GM11168 (cell line): ENCODE measurements around the gene DPF1.

Experiments
- in situ Hi-C: fragments of 300-500 bp; cut with MboI; formaldehyde crosslinking; loops from one replicate; pipeline ENCODE4 v1.12.0; 2022; ENCODE audit warnings: low sequenced_read_pairs; ENCODE audit not compliant: unreplicated experiment

DPF1 gene

GRCh38 chr19:38250821-38251563 is 27.0 kb upstream of the DPF1 start:
- in situ Hi-C loops = no loop called here

DNA sequence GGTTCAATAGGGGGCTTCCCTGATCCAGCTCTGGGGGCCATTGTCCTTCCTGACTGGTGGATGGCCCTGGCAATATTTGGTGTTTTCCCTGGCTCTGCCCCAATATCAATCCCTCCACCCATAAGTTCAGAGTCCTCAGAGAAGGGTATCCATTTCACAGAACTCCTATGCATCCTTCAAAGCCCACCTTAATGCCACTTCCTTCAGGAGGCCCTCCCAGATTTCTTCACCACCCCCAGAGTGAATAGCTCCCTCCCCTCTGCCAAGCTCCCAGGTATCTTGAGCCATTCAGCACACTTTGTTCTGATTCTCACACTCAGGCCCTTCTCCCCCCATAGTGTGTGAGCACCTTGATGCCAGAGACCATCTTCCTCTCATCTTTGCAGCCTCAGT is 26.4 kb upstream of the DPF1 start:
- in situ Hi-C loops = no loop called here

- in situ Hi-C loops = loop anchor here (25.0 kb wide), 1 partner anchor 361 kb away; no protein-coding TSS in a partner anchor
Measured at GRCh38 chr19:38248421-38248820, 24.4 kb upstream of the DPF1 start.

GRCh38 chr19:38247734-38248268 is 23.8 kb upstream of the DPF1 start:
- in situ Hi-C loops = loop anchor here (25.0 kb wide), 1 partner anchor 360 kb away; no protein-coding TSS in a partner anchor

DNA sequence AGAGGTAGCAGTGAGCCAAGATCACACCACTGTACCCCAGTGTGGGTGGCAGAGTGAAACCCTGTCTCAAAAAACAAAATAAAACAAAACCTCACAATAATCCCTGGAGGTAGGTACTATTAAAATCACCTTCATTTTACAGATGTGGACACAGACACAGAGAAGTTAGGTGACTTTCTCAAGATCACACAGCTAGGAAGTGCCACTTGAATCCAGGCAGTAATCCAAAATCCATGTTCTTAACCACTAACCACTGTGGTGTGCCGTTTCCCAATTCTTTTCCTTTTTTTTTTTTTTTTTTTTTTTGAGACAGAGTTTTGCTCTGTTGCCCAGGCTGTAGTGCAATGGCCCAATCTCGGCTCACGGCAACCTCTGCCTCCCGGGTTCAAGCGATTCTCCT is 23.1 kb upstream of the DPF1 start:
- in situ Hi-C loops = loop anchor here (25.0 kb wide), 1 partner anchor 360 kb away; no protein-coding TSS in a partner anchor

- in situ Hi-C loops = loop anchor here (25.0 kb wide), 1 partner anchor 359 kb away; no protein-coding TSS in a partner anchor
Measured at GRCh38 chr19:38245826-38246498, 21.9 kb upstream of the DPF1 start.

GRCh38 chr19:38243279-38243673 is 19.3 kb upstream of the DPF1 start:
- in situ Hi-C loops = loop anchor here (5.0 to 25.0 kb wide), 2 partner anchors 89 to 356 kb away; no protein-coding TSS in a partner anchor

DNA sequence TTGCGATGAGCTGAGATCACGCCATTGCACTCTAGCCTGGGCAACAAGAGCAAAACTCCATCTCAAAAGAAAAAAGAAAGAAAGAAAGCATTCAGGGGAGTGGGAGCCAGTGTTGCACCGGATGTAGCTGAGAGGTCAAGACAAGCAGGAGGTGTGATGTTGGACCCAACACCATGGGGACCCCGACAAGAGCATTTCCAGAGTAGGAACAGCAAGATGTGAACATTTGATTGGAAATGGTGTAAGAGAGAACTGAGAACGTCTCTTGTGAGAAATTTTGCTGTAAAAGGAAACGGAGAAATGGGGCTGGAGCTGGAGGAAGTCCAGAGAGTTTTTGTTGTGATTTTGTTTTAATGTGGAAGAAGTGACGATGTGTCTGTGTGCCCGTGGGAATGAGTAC is 15.8 kb upstream of the DPF1 start:
- in situ Hi-C loops = loop anchor here (5.0 to 25.0 kb wide), 2 partner anchors 92 to 353 kb away; no protein-coding TSS in a partner anchor

- in situ Hi-C loops = loop anchor here (25.0 kb wide), 1 partner anchor 347 kb away; no protein-coding TSS in a partner anchor
Measured at GRCh38 chr19:38234615-38235014, 10.6 kb upstream of the DPF1 start.

GRCh38 chr19:38233740-38234251 is 9.8 kb upstream of the DPF1 start:
- in situ Hi-C loops = loop anchor here (25.0 kb wide), 1 partner anchor 346 kb away; no protein-coding TSS in a partner anchor

- in situ Hi-C loops = loop anchor here (25.0 kb wide), 1 partner anchor 345 kb away; no protein-coding TSS in a partner anchor
Measured at GRCh38 chr19:38231918-38232317, 7.9 kb upstream of the DPF1 start.

- in situ Hi-C loops = loop anchor here (25.0 kb wide), 1 partner anchor 343 kb away; no protein-coding TSS in a partner anchor
Measured at GRCh38 chr19:38230506-38231133, 6.6 kb upstream of the DPF1 start.

DNA sequence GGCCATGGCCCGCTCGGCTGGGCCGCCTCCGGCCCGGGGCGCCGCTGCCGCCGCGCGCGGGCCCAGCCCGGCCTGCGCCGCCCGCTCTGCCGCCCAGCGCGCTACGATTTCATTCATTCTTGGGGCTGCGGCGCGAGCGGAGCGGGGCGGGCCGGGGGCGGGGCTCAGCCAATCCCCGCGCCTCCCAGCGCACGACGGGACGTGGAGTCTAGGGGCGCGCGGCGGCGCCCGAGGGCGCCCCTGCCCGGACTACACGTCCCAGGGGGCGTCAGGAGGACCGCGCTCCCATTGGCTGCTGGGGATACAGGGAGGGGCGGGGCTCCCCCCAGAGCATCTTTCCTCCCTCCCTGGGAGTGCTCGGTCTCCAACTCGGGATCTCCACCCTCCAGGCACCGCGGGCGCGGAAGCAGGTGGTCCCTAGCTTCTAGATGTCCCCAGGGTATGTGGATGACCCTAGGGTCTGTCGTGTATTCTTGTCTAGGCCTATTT is 5.6 kb upstream of the DPF1 start:
- in situ Hi-C loops = loop anchor here (25.0 kb wide), 1 partner anchor 342 kb away; no protein-coding TSS in a partner anchor

- in situ Hi-C loops = loop anchor here (25.0 kb wide), 1 partner anchor 341 kb away; no protein-coding TSS in a partner anchor
Measured at GRCh38 chr19:38228491-38229439, 4.7 kb upstream of the DPF1 start.

DNA sequence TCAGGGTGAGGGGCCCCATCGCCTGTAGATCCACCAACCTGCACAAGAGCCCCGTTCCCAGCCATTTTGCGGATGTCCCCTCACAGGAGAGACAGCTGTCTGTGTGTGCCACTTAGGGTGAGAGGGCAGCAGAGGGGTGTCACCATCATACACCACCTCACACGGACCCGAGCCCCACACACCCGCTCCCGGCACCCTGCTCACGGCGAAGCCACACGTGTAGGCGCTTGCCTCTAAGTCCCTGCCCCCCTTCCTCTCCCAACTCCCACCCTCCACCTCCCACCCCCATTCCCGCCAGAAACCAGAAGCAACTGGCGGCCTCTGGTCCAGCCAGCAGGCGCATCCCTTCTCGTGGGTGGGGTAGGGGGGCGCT is 4.0 kb upstream of the DPF1 start:
- in situ Hi-C loops = loop anchor here (25.0 kb wide), 1 partner anchor 341 kb away; no protein-coding TSS in a partner anchor

DNA sequence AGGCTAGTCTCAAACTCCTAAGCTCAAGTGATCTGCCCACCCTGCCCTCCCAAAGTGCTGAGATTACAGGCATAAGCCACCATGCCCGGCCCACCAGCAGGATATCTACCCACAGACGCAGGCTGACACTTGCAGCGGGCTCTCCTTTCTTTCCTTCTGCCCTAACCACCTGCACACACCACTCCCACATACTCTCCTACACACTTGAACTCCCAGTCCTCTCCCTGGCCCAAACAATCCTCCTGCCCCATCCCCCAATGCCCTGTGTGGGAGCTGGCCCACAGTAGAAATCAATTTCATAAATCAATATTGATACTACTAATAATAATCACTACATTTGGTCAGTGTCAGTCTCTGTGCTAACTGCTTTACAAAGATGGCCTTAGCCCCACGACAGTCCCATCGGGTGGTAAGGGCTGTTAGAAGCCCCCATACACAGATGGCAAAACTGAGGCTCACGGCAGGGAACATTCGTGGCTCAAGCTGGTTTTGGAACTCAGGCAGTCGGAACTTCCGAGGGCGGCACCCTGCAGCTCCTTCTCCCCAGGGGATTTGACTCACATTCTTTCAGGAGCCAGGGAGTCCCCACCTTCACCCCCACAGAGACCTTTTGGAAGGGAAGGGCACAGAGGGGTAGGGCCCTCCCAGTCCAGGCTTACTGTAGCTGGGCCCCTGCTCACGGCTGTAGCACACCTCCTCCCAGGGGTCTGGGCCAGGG is 3.4 kb upstream of the DPF1 start:
- in situ Hi-C loops = loop anchor here (25.0 kb wide), 1 partner anchor 340 kb away; no protein-coding TSS in a partner anchor

GRCh38 chr19:38224863-38225218 is 819 bp upstream of the DPF1 start:
- in situ Hi-C loops = loop anchor here (25.0 kb wide), 1 partner anchor 338 kb away; no protein-coding TSS in a partner anchor

DNA sequence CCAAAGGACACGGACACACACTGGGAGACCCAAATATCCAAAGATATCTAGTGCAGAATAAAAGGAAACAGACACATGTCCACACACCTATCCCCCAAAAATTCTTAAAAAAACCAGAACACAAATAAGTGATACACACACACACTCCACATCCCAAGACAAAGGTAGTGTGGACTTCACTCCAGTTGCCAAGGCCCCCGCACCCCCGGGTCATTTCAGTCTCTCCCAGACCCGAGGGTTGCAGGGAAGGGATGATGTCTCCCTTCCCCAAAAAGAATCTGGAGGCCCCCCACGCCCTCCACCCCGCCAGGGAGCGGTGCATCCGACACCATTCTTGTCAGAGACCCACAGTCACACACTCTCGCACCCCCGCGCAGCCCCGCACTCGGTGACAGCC is 407 bp downstream of the DPF1 start:
- in situ Hi-C loops = no loop called here
